NCI-H345 (cell line): ENCODE measurements around the gene BCL11A.
"Not testable (repeated sequence)": the region's sequence is repeated elsewhere in the genome, so short reads cannot be mapped to it uniquely, and the experiment has no call there.

ENCODE experiments used
- DNase-seq: peaks from one replicate; lab custom pipeline; 2025; lab: John Stamatoyannopoulos, UW

The BCL11A gene

GRCh38 chr2:60432035-60432601, 121.3 kb downstream of the BCL11A start:
- DNase-seq: no peak

- no peak for DNase-seq
These were observed 123.8 kb downstream of the BCL11A start for GRCh38 chr2:60429681-60430080.

GRCh38 chr2:60426880-60427279, 126.6 kb downstream of the BCL11A start:
- DNase-seq: no peak

GRCh38 chr2:60426341-60426740, 127.1 kb downstream of the BCL11A start:
- DNase-seq: no peak

- no peak for DNase-seq
These were observed 129.2 kb downstream of the BCL11A start for GRCh38 chr2:60424233-60424632.

GRCh38 chr2:60423505-60423904, 129.9 kb downstream of the BCL11A start:
- no peak for DNase-seq

GRCh38 chr2:60422826-60423483, 130.5 kb downstream of the BCL11A start:
- no peak for DNase-seq

- not testable (repeated sequence) for DNase-seq
These were observed 136.2 kb downstream of the BCL11A start for GRCh38 chr2:60417210-60417609.

- DNase-seq: no peak
These were observed 137.0 kb downstream of the BCL11A start for GRCh38 chr2:60416221-60417008.

- DNase-seq: no peak
These were observed 137.6 kb downstream of the BCL11A start for GRCh38 chr2:60415814-60416213.

GRCh38 chr2:60414495-60415138, 138.8 kb downstream of the BCL11A start:
- DNase-seq: no peak

GRCh38 chr2:60413814-60414168, 139.7 kb downstream of the BCL11A start:
- no peak for DNase-seq

- DNase-seq: no peak
These were observed 140.2 kb downstream of the BCL11A start for GRCh38 chr2:60413069-60413813.

- no peak for DNase-seq
These were observed 140.8 kb downstream of the BCL11A start for GRCh38 chr2:60412620-60413019.

- no peak for DNase-seq
These were observed 141.4 kb downstream of the BCL11A start for GRCh38 chr2:60412027-60412426.

GRCh38 chr2:60411295-60411694, 142.2 kb downstream of the BCL11A start:
- no peak for DNase-seq

- DNase-seq: no peak
These were observed 142.9 kb downstream of the BCL11A start for GRCh38 chr2:60410456-60411146.

GRCh38 chr2:60409531-60409871, 144.0 kb downstream of the BCL11A start:
- DNase-seq: no peak

GRCh38 chr2:60408811-60409530, 144.5 kb downstream of the BCL11A start:
- DNase-seq: no peak

- no peak for DNase-seq
These were observed 145.2 kb downstream of the BCL11A start for GRCh38 chr2:60408207-60408606.

- no peak for DNase-seq
These were observed 146.1 kb downstream of the BCL11A start for GRCh38 chr2:60407398-60407797.
